ENCODE results near the gene STX1B. TPM values are rescaled to one million over a fixed set of nuclear protein-coding genes. Genes with fewer than 3 reads are reported as not detected.

Gene STX1B
- polyA plus RNA-seq, 3 donors: 1.7 TPM; not detected in 2

DNA sequence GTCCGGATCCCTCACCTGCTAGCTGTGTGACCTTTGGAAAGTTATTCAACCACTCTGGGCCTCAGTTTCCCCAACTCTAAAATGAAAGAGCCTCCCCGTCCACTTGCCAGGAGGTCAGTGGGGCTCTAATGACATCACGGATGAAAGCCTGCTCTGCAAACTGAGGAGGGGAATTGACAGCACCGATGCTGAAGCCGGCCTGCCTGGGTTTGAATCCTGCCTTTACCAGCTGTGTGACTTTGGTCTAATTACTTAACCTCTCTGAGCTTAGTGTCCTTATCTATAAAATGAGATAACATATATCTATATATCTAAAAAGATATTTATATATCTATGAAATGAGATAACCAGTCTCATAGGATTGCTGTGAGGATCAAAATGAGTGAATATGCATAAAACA, 1.9 kb downstream of the STX1B start:
- DNase-seq: no peak
- H3K9me3 Mint-ChIP-seq: peaks cover 8 to 20% (median 15%) of the 10 kb centered on the region in 7 donors
- H3K4me3 ChIP-seq (replicated peaks in 1 of 3; ENCODE audit: low read depth in 2 of 3, low read length in 3 of 3): no peak overlapping the region
- peaks cover 0 to 10% of the 10 kb centered on the region in 2 donors for H3K36me3 Mint-ChIP-seq
- TF ChIP-seq, protein P1, sequence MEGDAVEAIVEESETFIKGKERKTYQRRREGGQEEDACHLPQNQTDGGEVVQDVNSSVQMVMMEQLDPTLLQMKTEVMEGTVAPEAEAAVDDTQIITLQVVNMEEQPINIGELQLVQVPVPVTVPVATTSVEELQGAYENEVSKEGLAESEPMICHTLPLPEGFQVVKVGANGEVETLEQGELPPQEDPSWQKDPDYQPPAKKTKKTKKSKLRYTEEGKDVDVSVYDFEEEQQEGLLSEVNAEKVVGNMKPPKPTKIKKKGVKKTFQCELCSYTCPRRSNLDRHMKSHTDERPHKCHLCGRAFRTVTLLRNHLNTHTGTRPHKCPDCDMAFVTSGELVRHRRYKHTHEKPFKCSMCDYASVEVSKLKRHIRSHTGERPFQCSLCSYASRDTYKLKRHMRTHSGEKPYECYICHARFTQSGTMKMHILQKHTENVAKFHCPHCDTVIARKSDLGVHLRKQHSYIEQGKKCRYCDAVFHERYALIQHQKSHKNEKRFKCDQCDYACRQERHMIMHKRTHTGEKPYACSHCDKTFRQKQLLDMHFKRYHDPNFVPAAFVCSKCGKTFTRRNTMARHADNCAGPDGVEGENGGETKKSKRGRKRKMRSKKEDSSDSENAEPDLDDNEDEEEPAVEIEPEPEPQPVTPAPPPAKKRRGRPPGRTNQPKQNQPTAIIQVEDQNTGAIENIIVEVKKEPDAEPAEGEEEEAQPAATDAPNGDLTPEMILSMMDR (IDR thresholded peaks at IDR 0.05): no peak
- H3K36me3 ChIP-seq (replicated peaks in 1 of 2; ENCODE audit: control insufficient read depth in 1 of 2, insufficient read depth in 2 of 2, low read length in 2 of 2): no peaks in the 10 kb centered on the region
- peaks cover 0 to 6% of the 10 kb centered on the region in 2 donors for H3K9me3 ChIP-seq (replicated peaks in 1 of 2; ENCODE audit: control insufficient read depth in 1 of 2, insufficient read depth in 1 of 2, low read length in 2 of 2)
- peaks cover 6% of the 10 kb centered on the region for H3K4me1 Mint-ChIP-seq
- H3K27me3 Mint-ChIP-seq (ENCODE audit: low read depth in 3 of 3): peaks cover 42 to 62% (median 54%) of the 10 kb centered on the region in 3 donors
- no peak overlapping the region for H2AFZ ChIP-seq (ENCODE audit: insufficient read depth, low read depth, low read length, poor library complexity, severe bottlenecking)
- no peak overlapping the region for H3K4me3 Mint-ChIP-seq
- H3K27me3 ChIP-seq (ENCODE audit: control insufficient read depth in 2 of 2, insufficient read depth in 2 of 2, low read length in 2 of 2): peaks cover 10 to 35% of the 10 kb centered on the region in 2 donors
- H3K9ac ChIP-seq (ENCODE audit: insufficient read depth, low read length, poor library complexity, severe bottlenecking): no peak overlapping the region
- no peaks in the 10 kb centered on the region for H3K4me1 ChIP-seq (ENCODE audit: control insufficient read depth in 1 of 2, insufficient read depth in 2 of 2, low read length in 2 of 2)
- intact Hi-C loops (cut with micrococcal nuclease): no loop called here
- 100% methylated on average over 2 of the region's 5 CpGs for WGBS (ENCODE audit: insufficient coverage)
- no peaks in the 10 kb centered on the region for H3K79me2 ChIP-seq (ENCODE audit: insufficient read depth, low read length)
- H3K4me2 ChIP-seq (replicated peaks; ENCODE audit: extremely low read depth, low read length, poor library complexity, severe bottlenecking): no peak overlapping the region
- H3K27ac ChIP-seq (ENCODE audit: low read depth in 1 of 2, low read length in 2 of 2): no peak overlapping the region
- H3K27ac Mint-ChIP-seq: no peak overlapping the region
- no peaks in the 10 kb centered on the region for H4K20me1 ChIP-seq (ENCODE audit: insufficient read depth, low read length)

DNA sequence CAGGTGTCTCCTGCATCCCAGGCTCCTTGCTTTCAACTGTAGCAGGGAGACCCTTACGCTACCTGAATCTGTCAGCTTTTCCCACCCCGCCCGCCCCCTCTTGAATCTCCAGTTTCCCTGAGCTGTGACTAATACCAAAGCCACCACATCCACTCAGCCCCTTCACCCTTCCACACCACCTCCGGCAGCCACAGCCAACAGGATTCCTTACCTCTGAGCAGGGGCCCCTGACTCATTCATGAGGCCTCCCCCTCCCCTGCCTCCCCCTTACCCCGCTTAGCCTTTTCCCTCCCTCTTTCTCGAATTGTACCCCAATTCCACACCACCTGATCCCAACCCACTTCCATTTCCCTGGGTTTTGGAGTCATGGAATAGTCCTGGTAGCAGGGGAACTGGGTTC, 2.3 kb downstream of the STX1B start:
- Histone ChIP-seq H3K9ac (ENCODE audit: insufficient read depth, low read length, poor library complexity, severe bottlenecking) (no peak overlapping the region), H3K27me3 (ENCODE audit: control insufficient read depth in 2 of 2, insufficient read depth in 2 of 2, low read length in 2 of 2) (peaks cover 10 to 35% of the 10 kb centered on the region in 2 donors), H3K36me3 (replicated peaks in 1 of 2; ENCODE audit: control insufficient read depth in 1 of 2, insufficient read depth in 2 of 2, low read length in 2 of 2) (no peaks in the 10 kb centered on the region), H3K27ac (ENCODE audit: low read depth in 1 of 2, low read length in 2 of 2) (no peak overlapping the region), H3K9me3 (replicated peaks in 1 of 2; ENCODE audit: control insufficient read depth in 1 of 2, insufficient read depth in 1 of 2, low read length in 2 of 2) (peaks cover 0 to 3% of the 10 kb centered on the region in 2 donors), H3K4me3 (replicated peaks in 1 of 3; ENCODE audit: low read depth in 2 of 3, low read length in 3 of 3) (no peak overlapping the region), H3K4me1 (ENCODE audit: control insufficient read depth in 1 of 2, insufficient read depth in 2 of 2, low read length in 2 of 2) (no peaks in the 10 kb centered on the region), H2AFZ (ENCODE audit: insufficient read depth, low read depth, low read length, poor library complexity, severe bottlenecking) (no peak overlapping the region), H4K20me1 (ENCODE audit: insufficient read depth, low read length) (no peaks in the 10 kb centered on the region), H3K4me2 (replicated peaks; ENCODE audit: extremely low read depth, low read length, poor library complexity, severe bottlenecking) (no peak overlapping the region), H3K79me2 (ENCODE audit: insufficient read depth, low read length) (no peaks in the 10 kb centered on the region)
- Mint-ChIP-seq H3K9me3 (peaks cover 4 to 17% (median 11%) of the 10 kb centered on the region in 7 donors), H3K27me3 (ENCODE audit: low read depth in 3 of 3) (peaks cover 42 to 62% (median 50%) of the 10 kb centered on the region in 3 donors), H3K4me1 (peaks cover 6% of the 10 kb centered on the region), H3K36me3 (peaks cover 0 to 10% of the 10 kb centered on the region in 2 donors), H3K4me3 (no peak overlapping the region), H3K27ac (no peak overlapping the region)
- intact Hi-C loops (cut with micrococcal nuclease): no loop called here
- TF ChIP-seq, protein P1 (IDR thresholded peaks at IDR 0.05): no peak
- 81% methylated on average over 2 of the region's 6 CpGs for WGBS (ENCODE audit: insufficient coverage)
- DNase-seq: no peak

Data from CD14-positive monocyte (primary cell).